Stomach smooth muscle (tissue), 2 donors: ENCODE measurements around the gene PLEKHG7.
"Not testable (repeated sequence)": the region's sequence is repeated elsewhere in the genome, so short reads cannot be mapped to it uniquely, and the experiment has no call there.

ENCODE experiments used
- H3K27ac ChIP-seq: one replicate; pipeline ENCODE4 v1.7.0; 2013; ENCODE audit warnings: mild to moderate bottlenecking, low read length, inconsistent platforms
- H3K27me3 ChIP-seq, 2 donors: one replicate each; pipeline ENCODE4 v1.7.0; 2013; ENCODE audit warnings: low read length in 2 of 2; ENCODE audit not compliant: insufficient read depth in 2 of 2, control insufficient read depth in 1 of 2
- H3K36me3 ChIP-seq, 2 donors: one replicate each; pipeline ENCODE4 v1.7.0; 2013; ENCODE audit warnings: low read length in 2 of 2; ENCODE audit not compliant: control insufficient read depth in 2 of 2, insufficient read depth in 2 of 2
- H3K4me1 ChIP-seq: one replicate; pipeline ENCODE4 v1.7.0; 2013; ENCODE audit warnings: low read length; ENCODE audit not compliant: control insufficient read depth, insufficient read depth
- H3K4me3 ChIP-seq, 2 donors: one replicate each; pipeline ENCODE4 v1.7.0; 2013; ENCODE audit warnings: low read length in 2 of 2
- H3K9ac ChIP-seq, 2 donors: one replicate each; pipeline ENCODE4 v1.7.0; 2013; ENCODE audit warnings: low read length in 2 of 2, mild to moderate bottlenecking in 1 of 2
- H3K9me3 ChIP-seq, 2 donors: one replicate each; pipeline ENCODE4 v1.7.0; 2013; ENCODE audit warnings: low read length in 2 of 2; ENCODE audit not compliant: control insufficient read depth in 2 of 2
- donor health status: healthy.
- donor health status: Pancreatic carcinoma.

Gene PLEKHG7

GRCh38 chr12:92769124-92769901 is 66.5 kb downstream of the PLEKHG7 start:
- no peak overlapping the region for H3K4me3 ChIP-seq
- H3K27me3 ChIP-seq: no peaks in the 10 kb centered on the region
- H3K36me3 ChIP-seq: no peaks in the 10 kb centered on the region
- H3K9me3 ChIP-seq: no peaks in the 10 kb centered on the region
- no peak overlapping the region for H3K9ac ChIP-seq
- no peaks in the 10 kb centered on the region for H3K4me1 ChIP-seq
- H3K27ac ChIP-seq: no peak overlapping the region

DNA sequence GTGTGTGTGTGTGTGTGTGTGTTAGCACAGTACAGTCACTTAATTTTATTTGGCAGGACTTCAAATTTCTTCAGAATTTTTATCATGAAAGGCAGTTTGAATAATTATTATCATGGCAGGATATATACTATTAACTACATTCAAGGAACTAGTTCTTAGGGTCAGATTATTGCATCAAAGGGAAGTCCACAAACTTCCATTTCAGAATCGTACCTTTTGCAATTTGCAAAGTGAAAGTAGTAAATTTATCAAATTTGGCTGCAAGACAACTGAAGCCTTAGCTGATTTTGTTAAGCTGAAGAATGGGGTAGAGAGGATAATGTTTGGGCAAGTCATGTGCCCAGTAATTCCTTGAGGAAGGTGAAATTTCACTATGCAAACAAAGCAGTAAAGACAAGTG is 68.2 kb downstream of the PLEKHG7 start:
- Histone ChIP-seq H3K4me3 (no peak overlapping the region), H3K27ac (no peak overlapping the region), H3K36me3 (no peaks in the 10 kb centered on the region), H3K9me3 (no peaks in the 10 kb centered on the region), H3K9ac (no peak overlapping the region), H3K27me3 (no peaks in the 10 kb centered on the region), H3K4me1 (no peaks in the 10 kb centered on the region)

DNA sequence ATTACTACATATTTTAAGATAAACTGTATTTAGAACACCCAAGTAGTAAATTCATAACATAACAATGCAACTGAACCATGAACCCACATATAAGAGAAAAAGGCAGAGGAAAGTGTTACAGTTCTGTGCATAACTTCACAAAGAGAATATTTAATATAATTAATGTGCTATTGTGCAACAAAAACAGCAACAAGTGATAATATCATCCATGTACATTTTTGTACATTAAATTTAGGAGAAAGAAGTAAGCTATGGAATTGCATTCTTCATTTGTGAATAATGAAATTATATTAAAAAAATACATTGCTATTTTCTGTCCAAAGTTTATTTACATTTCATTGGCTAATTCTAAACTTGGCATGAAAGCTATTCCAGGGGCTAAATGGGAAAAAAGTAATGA is 72.6 kb downstream of the PLEKHG7 start:
- no peak overlapping the region for H3K4me3 ChIP-seq
- no peak overlapping the region for H3K27ac ChIP-seq
- H3K4me1 ChIP-seq: no peaks in the 10 kb centered on the region
- no peak overlapping the region for H3K9ac ChIP-seq
- H3K36me3 ChIP-seq: peaks cover 5 to 10% of the 10 kb centered on the region in 2 donors
- no peaks in the 10 kb centered on the region for H3K9me3 ChIP-seq
- H3K27me3 ChIP-seq: no peaks in the 10 kb centered on the region

DNA sequence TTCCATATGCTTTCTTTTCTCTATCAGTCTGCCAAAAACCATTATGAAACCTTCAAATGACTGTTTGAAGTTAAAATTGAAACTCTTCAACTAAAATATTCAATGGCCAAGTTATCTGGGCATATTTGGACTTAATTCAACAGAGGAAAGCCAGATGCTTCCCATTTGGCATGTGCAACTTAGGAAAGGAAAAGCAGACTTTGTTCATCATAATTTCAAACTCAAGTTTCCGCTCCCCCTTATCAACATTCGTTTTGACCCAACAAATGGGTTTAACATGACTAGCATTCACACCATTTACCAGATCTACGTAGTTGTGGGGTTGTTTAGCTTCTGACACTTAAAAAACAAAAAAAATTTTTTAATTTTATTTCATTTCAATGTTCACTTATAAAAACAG is 75.7 kb downstream of the PLEKHG7 start:
- Histone ChIP-seq H3K27me3 (no peaks in the 10 kb centered on the region), H3K36me3 (peaks cover 5 to 15% of the 10 kb centered on the region in 2 donors), H3K4me3 (no peak overlapping the region), H3K4me1 (no peaks in the 10 kb centered on the region), H3K9ac (no peak overlapping the region), H3K27ac (no peak overlapping the region), H3K9me3 (no peaks in the 10 kb centered on the region)

- no peak overlapping the region for H3K27ac ChIP-seq
- no peaks in the 10 kb centered on the region for H3K27me3 ChIP-seq
- H3K4me3 ChIP-seq: no peak overlapping the region
- H3K9me3 ChIP-seq: no peaks in the 10 kb centered on the region
- H3K4me1 ChIP-seq: no peaks in the 10 kb centered on the region
- peaks cover 5 to 15% of the 10 kb centered on the region in 2 donors for H3K36me3 ChIP-seq
- H3K9ac ChIP-seq: no peak overlapping the region
Measured at GRCh38 chr12:92779902-92780301, 77.1 kb downstream of the PLEKHG7 start.

DNA sequence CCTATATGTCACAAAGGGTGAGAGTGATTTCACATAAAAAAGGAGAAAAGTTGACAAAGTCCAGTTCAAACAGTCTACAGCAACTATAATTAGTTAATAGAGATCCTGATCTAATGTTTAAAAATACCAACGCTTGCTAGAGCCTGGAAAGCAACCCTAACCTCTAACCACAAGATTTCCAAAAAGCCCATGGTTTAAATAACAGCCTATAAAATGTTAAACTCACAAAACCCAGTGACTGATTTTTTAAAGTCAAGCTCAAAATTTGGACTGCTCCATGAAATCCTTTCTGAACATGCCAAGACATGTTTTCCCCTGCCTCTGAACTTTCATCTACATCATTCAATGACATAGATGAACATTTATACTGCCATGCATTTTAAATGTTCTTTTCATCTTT is 81.6 kb downstream of the PLEKHG7 start:
- H3K27ac ChIP-seq: no peak overlapping the region

DNA sequence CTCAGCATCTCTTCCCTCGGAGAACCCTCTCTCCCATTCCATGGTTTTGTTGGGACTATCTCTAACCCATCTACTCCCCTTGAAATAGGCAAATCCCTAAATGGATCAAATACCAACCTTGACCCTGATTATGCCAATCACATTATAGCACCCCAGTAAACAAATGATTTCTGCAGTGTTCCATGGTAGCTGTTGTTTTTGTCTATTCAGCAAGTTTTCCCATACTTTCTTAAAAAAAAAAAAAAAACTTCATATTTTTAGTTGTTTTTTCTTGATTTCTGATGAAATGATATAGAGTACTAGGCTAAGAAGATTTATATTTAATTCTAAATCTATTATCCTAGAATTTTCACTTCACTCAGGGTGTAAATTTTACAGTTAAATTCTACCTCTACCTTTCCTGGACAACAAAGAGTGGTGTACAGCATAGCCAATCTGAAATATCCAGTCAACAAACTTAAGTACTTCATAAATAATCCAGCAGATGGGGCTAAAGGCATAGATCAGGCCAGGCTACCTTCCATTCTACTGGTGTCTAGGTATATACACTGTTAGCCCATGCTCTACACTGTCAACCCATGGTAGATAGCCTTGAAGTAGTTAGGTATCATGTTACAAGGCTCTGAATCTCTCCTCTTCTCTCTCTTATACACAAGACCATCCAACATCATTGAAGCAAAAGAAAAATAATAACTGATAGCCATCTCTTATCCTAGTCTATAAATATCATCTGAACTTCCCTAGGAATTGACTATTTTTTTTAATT is 82.2 kb downstream of the PLEKHG7 start:
- no peak overlapping the region for H3K27ac ChIP-seq
- no peak overlapping the region for H3K9ac ChIP-seq
- H3K36me3 ChIP-seq: peaks cover 0 to 5% of the 10 kb centered on the region in 2 donors
- H3K9me3 ChIP-seq: no peaks in the 10 kb centered on the region
- no peak overlapping the region for H3K4me3 ChIP-seq
- no peaks in the 10 kb centered on the region for H3K4me1 ChIP-seq
- no peaks in the 10 kb centered on the region for H3K27me3 ChIP-seq

More for the DNA sequence above, 81.6 kb downstream of the PLEKHG7 start:
- Histone ChIP-seq H3K36me3 (peaks cover 0 to 5% of the 10 kb centered on the region in 2 donors), H3K4me3 (no peak overlapping the region), H3K27me3 (no peaks in the 10 kb centered on the region), H3K4me1 (no peaks in the 10 kb centered on the region), H3K9ac (no peak overlapping the region), H3K9me3 (no peaks in the 10 kb centered on the region)

- Histone ChIP-seq H3K4me1 (no peaks in the 10 kb centered on the region), H3K9me3 (no peaks in the 10 kb centered on the region), H3K27me3 (no peaks in the 10 kb centered on the region), H3K4me3 (no peak overlapping the region), H3K27ac (no peak overlapping the region), H3K9ac (no peak overlapping the region), H3K36me3 (peaks cover 2 to 5% of the 10 kb centered on the region in 2 donors)
Measured at GRCh38 chr12:92785563-92785950, 82.8 kb downstream of the PLEKHG7 start.

DNA sequence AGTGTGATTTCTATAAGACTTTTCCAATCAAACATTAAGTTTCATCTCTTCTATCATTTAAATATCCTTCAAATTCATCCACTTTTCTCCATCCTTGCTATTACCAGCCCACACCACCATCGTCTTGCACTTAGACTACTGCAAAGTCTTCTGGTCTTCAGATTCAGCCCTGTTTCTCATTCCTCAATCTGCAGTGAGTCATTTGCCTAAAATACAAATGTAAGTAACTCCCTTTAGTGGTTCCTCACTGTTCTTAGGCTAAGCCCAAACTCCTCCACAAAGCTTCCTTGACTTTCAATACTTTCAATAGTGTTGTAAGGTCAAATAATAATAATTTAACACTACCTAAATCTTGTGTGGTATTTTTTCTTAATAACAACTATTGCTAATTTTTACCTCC is 83.3 kb downstream of the PLEKHG7 start:
- Histone ChIP-seq H3K27me3 (no peaks in the 10 kb centered on the region), H3K27ac (no peak overlapping the region), H3K4me1 (no peaks in the 10 kb centered on the region), H3K36me3 (peaks cover 2 to 5% of the 10 kb centered on the region in 2 donors), H3K9me3 (no peaks in the 10 kb centered on the region), H3K4me3 (no peak overlapping the region), H3K9ac (no peak overlapping the region)

DNA sequence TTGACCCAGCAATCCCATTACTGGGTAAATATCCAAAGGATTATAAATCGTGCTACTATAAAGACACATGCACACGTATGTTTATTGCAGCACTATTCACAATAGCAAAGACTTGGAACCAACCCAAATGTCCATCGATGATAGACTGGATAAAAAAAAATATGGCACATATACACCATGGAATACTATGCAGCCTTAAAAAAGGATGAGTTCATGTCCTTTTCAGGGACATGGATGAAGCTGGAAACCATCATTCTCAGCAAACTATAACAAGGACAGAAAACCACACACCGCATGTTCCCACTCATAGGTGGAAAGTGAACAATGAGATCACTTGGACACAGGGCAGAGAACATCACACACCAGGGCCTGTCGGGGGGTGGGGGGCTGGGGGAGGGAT is 91.6 kb downstream of the PLEKHG7 start:
- not testable (repeated sequence) for H3K27me3 ChIP-seq, H3K4me3 ChIP-seq, H3K9ac ChIP-seq, H3K36me3 ChIP-seq, H3K27ac ChIP-seq, H3K9me3 ChIP-seq, H3K4me1 ChIP-seq

- no peak overlapping the region for H3K4me3 ChIP-seq
- no peak overlapping the region for H3K27ac ChIP-seq
- H3K9me3 ChIP-seq: no peaks in the 10 kb centered on the region
- H3K27me3 ChIP-seq: no peaks in the 10 kb centered on the region
- H3K36me3 ChIP-seq: peaks cover 2 to 5% of the 10 kb centered on the region in 2 donors
- no peaks in the 10 kb centered on the region for H3K4me1 ChIP-seq
- H3K9ac ChIP-seq: no peak overlapping the region
Measured at GRCh38 chr12:92794814-92795213, 92.0 kb downstream of the PLEKHG7 start.
